ENCODE results near the gene UBE2QL1. TPM values are rescaled to one million over a fixed set of nuclear protein-coding genes. Genes with fewer than 3 reads are reported as not detected.

The UBE2QL1 gene
- total RNA-seq, 2 experiments from 2014 or later: not detected

DNA sequence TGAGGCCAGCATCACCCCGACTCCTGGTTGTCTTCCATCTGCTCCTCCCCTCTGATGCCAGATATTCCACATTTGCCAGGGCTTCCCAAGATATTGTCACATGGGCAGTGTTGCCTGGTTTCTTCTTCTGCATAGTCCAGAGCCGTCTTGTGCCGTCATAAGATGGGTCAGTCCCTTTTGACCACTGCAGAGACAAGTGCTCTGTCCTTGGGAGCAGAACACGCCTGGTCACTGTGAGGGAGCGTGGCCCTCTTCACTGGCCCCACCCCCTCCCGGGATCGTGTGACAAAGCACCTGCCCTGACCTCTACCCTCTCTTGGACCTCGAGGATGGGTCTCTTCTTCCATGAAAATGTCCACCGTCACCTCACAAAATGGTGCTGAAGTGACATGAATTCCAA lies 41.6 kb downstream of the UBE2QL1 start:
- intact Hi-C loops (cut with micrococcal nuclease): loop anchor here (10.0 kb wide), 2 partner anchors 245 to 1385 kb away; no protein-coding TSS in a partner anchor

DNA sequence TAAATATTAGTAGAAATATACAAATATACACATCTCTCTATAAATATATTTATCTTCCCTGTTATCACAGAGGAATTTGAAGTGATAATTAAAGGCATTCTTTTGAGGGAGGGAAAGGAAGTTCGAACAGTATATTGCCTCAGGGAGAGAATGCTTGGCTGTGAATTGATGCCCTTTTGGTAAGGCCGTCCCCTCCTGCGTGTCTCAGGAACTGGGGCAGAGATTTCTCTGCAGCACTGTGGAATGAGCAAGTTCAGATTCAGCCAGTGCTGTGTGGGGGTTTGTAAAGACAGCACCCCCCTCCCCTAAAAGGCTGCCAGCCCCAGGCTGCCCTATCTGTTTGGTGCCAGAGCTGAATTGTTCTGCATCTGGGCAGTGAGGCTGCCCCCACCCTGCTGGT lies 42.0 kb downstream of the UBE2QL1 start:
- ChIA-PET CTCF (interaction anchor here (0.8 kb wide), 1 partner anchor 122 kb away, joined by 3 read pairs; no protein-coding TSS in a partner anchor), POLR2A (no interaction called here)
- Mint-ChIP-seq H3K4me3 (no peak overlapping the region), H3K9me3 (no peaks in the 10 kb centered on the region), H3K27me3 (peaks cover 51% of the 10 kb centered on the region), H3K27ac (no peak overlapping the region), H3K36me3 (no peaks in the 10 kb centered on the region), H3K4me1 (ENCODE audit: low read depth) (no peaks in the 10 kb centered on the region)
- intact Hi-C loops (cut with micrococcal nuclease): loop anchor here (10.0 kb wide), 2 partner anchors 244 to 1384 kb away; no protein-coding TSS in a partner anchor
- DNase-seq: no peak

More for the DNA sequence above, 41.6 kb downstream of the UBE2QL1 start:
- no peaks in the 10 kb centered on the region for H3K36me3 Mint-ChIP-seq
- ChIA-PET POLR2A (no interaction called here), CTCF (no interaction called here)
- no peaks in the 10 kb centered on the region for H3K4me1 Mint-ChIP-seq (ENCODE audit: low read depth)
- H3K4me3 Mint-ChIP-seq: no peak overlapping the region
- no peak for DNase-seq
- peaks cover 55% of the 10 kb centered on the region for H3K27me3 Mint-ChIP-seq
- H3K9me3 Mint-ChIP-seq: no peaks in the 10 kb centered on the region
- H3K27ac Mint-ChIP-seq: no peak overlapping the region

DNA sequence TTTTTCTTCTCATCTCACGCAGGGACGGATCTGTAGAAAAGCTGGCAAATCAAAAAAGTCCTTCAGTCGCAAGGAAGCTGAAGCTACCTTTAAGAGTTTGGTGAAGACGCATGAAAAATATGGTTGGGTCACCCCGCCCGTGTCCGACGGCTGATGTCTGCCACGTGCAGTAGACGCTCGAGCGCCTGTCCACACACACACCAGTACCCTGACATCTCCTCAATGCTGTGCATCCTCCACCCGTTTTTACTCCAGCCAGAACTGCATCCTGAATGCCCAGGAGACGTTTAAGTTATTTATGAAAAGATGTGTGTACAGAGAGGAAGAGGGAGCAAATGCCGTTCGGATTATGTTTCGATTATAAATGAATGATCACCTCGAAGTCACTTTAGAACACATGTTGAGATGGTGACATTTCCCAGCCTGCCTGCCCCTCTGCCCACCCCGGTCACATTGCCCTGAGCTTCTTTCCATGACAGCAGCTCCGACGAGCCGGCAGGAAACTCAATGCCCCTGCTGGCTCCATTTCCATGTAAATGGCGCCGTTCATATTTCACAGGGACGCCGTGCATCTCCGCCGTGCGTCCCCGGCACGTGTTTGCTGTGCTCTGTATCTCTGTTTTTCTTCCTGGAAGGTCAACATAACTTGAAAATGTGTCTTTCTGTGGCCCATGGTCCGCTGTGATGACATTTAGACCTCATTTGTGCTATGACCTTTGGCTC lies 42.7 kb downstream of the UBE2QL1 start:
- Mint-ChIP-seq H3K9me3 (no peaks in the 10 kb centered on the region), H3K27ac (no peak overlapping the region), H3K4me3 (no peak overlapping the region), H3K27me3 (peaks cover 49% of the 10 kb centered on the region), H3K4me1 (ENCODE audit: low read depth) (peaks cover 6% of the 10 kb centered on the region), H3K36me3 (no peaks in the 10 kb centered on the region)
- no peak for DNase-seq
- ChIA-PET POLR2A (no interaction called here), CTCF (interaction anchor here (0.8 kb wide), 1 partner anchor 122 kb away, joined by 3 read pairs; no protein-coding TSS in a partner anchor)
- intact Hi-C loops (cut with micrococcal nuclease): loop anchor here (10.0 kb wide), 2 partner anchors 243 to 1383 kb away; no protein-coding TSS in a partner anchor

DNA sequence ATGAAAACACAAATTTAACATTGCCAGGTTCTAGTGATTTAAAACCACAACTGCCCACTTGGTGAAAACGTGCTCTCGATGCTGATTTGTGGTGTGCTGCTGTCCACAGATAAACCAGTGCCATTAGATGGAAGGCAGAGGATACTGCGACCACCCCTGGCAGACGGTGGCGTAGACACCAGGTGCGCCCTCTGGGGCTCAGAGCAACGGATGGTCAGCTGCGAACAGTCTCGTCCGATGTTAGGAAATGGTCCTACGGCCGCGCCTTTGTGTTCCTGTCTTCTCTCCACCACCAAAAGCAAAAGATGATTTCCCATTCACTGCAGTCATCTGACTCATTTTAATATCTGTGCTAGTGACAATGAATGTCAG lies 43.2 kb downstream of the UBE2QL1 start:
- intact Hi-C loops (cut with micrococcal nuclease): loop anchor here (10.0 kb wide), 2 partner anchors 243 to 1383 kb away; no protein-coding TSS in a partner anchor

DNA sequence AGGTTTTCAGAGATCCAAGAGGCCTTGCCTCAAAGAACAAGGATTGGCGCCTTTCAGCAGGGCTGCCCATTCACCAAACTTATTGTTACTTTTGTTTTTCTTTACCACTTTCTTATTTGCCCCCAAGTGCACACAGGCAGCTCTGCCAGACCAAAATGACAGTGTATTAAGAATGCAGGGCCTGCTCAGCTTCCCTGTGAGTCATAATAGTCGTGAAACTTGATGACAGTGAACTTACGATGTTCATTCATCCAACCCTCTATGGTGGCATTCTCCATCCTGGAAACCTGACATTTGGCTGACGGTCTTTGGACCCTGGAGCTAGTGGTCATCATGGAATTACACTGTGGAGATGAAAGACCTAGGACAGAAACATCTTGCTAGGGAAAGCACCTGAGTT lies 44.3 kb downstream of the UBE2QL1 start:
- Mint-ChIP-seq H3K4me1 (ENCODE audit: low read depth) (peaks cover 11% of the 10 kb centered on the region), H3K27me3 (peaks cover 41% of the 10 kb centered on the region), H3K9me3 (no peaks in the 10 kb centered on the region), H3K4me3 (no peak overlapping the region), H3K36me3 (no peaks in the 10 kb centered on the region), H3K27ac (no peak overlapping the region)
- POLR2A ChIA-PET: no interaction called here
- DNase-seq: no peak
- CTCF ChIA-PET: interaction anchor here (1.7 kb wide), 1 partner anchor 9 kb away, joined by 4 read pairs; no protein-coding TSS in a partner anchor
- intact Hi-C loops (cut with micrococcal nuclease): loop anchor here (10.0 kb wide), 2 partner anchors 242 to 1382 kb away; no protein-coding TSS in a partner anchor

More for the DNA sequence above, 43.2 kb downstream of the UBE2QL1 start:
- CTCF ChIA-PET: no interaction called here
- POLR2A ChIA-PET: no interaction called here
- no peak overlapping the region for H3K27ac Mint-ChIP-seq
- peaks cover 11% of the 10 kb centered on the region for H3K4me1 Mint-ChIP-seq (ENCODE audit: low read depth)
- no peak for DNase-seq
- no peaks in the 10 kb centered on the region for H3K36me3 Mint-ChIP-seq
- no peak overlapping the region for H3K4me3 Mint-ChIP-seq
- H3K9me3 Mint-ChIP-seq: no peaks in the 10 kb centered on the region
- H3K27me3 Mint-ChIP-seq: peaks cover 44% of the 10 kb centered on the region

DNA sequence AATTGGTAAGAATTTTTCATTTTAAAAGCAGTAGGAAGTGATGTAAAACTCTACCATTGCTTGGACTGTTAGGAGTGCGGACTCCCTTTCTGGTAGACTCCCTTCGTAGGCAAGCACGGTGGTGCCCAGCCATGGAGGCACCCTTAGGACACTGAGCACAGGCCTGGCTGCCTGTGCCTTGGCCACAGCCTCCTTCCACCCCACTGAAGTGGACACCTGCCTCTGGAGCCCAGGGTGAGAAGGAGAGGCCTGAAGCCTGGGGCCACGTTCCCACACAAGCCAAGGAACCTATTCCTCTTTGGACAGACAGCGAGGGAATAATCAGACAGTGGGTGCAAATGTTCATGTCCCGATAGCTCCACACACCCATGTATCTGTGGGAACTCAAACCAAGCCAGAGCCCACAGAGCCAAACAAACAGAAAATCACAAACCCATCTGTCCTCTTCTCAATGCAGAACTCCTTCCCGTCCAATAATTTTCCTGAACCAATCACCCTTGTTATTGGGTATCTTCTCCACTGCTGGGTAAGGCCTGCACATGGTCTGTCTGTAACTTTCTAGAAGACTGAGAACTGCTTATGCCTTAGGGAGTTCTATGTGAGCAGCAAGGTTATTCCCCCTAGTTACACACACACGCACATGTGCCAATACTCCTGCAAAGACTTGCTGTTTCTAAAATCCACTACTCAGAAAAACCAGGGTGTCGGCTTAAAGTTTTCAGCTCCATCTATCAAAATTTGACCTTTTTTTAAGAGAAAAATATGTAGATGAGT lies 45.2 kb downstream of the UBE2QL1 start:
- ChIA-PET CTCF (interaction anchor here (1.7 kb wide), 1 partner anchor 10 kb away, joined by 4 read pairs; no protein-coding TSS in a partner anchor), POLR2A (no interaction called here)
- peaks cover 11% of the 10 kb centered on the region for H3K4me1 Mint-ChIP-seq (ENCODE audit: low read depth)
- H3K27ac Mint-ChIP-seq: no peak overlapping the region
- H3K4me3 Mint-ChIP-seq: no peak overlapping the region
- DNase-seq: no peak
- no peaks in the 10 kb centered on the region for H3K9me3 Mint-ChIP-seq
- no peaks in the 10 kb centered on the region for H3K36me3 Mint-ChIP-seq
- H3K27me3 Mint-ChIP-seq: peaks cover 35% of the 10 kb centered on the region
- intact Hi-C loops (cut with micrococcal nuclease): loop anchor here (10.0 kb wide), 2 partner anchors 241 to 1381 kb away; no protein-coding TSS in a partner anchor

GRCh38 chr5:6494939-6495338 lies 46.3 kb downstream of the UBE2QL1 start:
- Mint-ChIP-seq H3K27me3 (peaks cover 27% of the 10 kb centered on the region), H3K4me3 (no peak overlapping the region), H3K27ac (no peak overlapping the region), H3K9me3 (no peaks in the 10 kb centered on the region), H3K36me3 (no peaks in the 10 kb centered on the region), H3K4me1 (ENCODE audit: low read depth) (peaks cover 12% of the 10 kb centered on the region)
- POLR2A ChIA-PET: no interaction called here
- DNase-seq: no peak
- CTCF ChIA-PET: no interaction called here
- intact Hi-C loops (cut with micrococcal nuclease): loop anchor here (10.0 kb wide), 2 partner anchors 240 to 1380 kb away; no protein-coding TSS in a partner anchor

- H3K27ac Mint-ChIP-seq: no peak overlapping the region
- H3K9me3 Mint-ChIP-seq: no peaks in the 10 kb centered on the region
- no peak overlapping the region for H3K4me3 Mint-ChIP-seq
- POLR2A ChIA-PET: no interaction called here
- H3K4me1 Mint-ChIP-seq (ENCODE audit: low read depth): peaks cover 12% of the 10 kb centered on the region
- CTCF ChIA-PET: no interaction called here
- no peaks in the 10 kb centered on the region for H3K36me3 Mint-ChIP-seq
- H3K27me3 Mint-ChIP-seq: peaks cover 23% of the 10 kb centered on the region
- no peak for DNase-seq
- intact Hi-C loops (cut with micrococcal nuclease): loop anchor here (1.0 to 10.0 kb wide), 5 partner anchors 11 to 1379 kb away; partner anchors contain the start of gene MED10
Measured at GRCh38 chr5:6495433-6496206, 47.0 kb downstream of the UBE2QL1 start.

GRCh38 chr5:6496207-6496584 lies 47.5 kb downstream of the UBE2QL1 start:
- ChIA-PET POLR2A (no interaction called here), CTCF (no interaction called here)
- Mint-ChIP-seq H3K27me3 (peaks cover 20% of the 10 kb centered on the region), H3K4me1 (ENCODE audit: low read depth) (peaks cover 12% of the 10 kb centered on the region), H3K4me3 (no peak overlapping the region), H3K36me3 (no peaks in the 10 kb centered on the region), H3K27ac (no peak overlapping the region), H3K9me3 (no peaks in the 10 kb centered on the region)
- DNase-seq: peak; percentile 53
- intact Hi-C loops (cut with micrococcal nuclease): loop anchor here (1.0 to 10.0 kb wide), 5 partner anchors 12 to 1379 kb away; partner anchors contain the start of gene MED10

DNA sequence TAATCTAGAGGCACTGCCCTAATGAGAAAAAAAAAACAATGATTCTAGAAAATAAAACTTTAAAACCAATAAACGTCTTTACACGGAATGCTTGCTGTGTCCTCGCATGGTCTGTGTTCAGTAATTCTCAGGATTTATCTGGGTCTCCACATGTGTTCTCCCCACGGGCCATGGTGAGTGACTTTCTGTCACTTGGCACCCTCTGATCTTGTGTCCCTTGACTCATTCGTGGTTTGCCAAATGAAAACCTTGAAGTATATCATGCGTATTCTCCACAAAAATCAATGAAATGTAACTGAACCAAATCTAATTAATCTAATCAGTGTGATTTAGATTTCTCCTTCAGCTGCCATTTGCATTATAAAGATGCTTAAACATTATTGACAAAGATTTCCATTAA lies 48.0 kb downstream of the UBE2QL1 start:
- CTCF ChIA-PET: no interaction called here
- Mint-ChIP-seq H3K9me3 (no peaks in the 10 kb centered on the region), H3K27me3 (peaks cover 15% of the 10 kb centered on the region), H3K4me1 (ENCODE audit: low read depth) (peaks cover 12% of the 10 kb centered on the region), H3K27ac (no peak overlapping the region), H3K36me3 (no peaks in the 10 kb centered on the region), H3K4me3 (no peak overlapping the region)
- POLR2A ChIA-PET: no interaction called here
- DNase-seq: no peak
- intact Hi-C loops (cut with micrococcal nuclease): loop anchor here (1.0 to 10.0 kb wide), 5 partner anchors 12 to 1378 kb away; partner anchors contain the start of gene MED10

- Mint-ChIP-seq H3K27me3 (peaks cover 10% of the 10 kb centered on the region), H3K4me1 (ENCODE audit: low read depth) (peaks cover 12% of the 10 kb centered on the region), H3K4me3 (no peak overlapping the region), H3K9me3 (no peaks in the 10 kb centered on the region), H3K36me3 (no peaks in the 10 kb centered on the region), H3K27ac (no peak overlapping the region)
- ChIA-PET CTCF (no interaction called here), POLR2A (no interaction called here)
- intact Hi-C loops (cut with micrococcal nuclease): loop anchor here (2.0 to 10.0 kb wide), 3 partner anchors 118 to 1378 kb away; partner anchors contain the start of gene MED10
- peak; percentile 15 for DNase-seq
Measured at GRCh38 chr5:6497262-6497661, 48.6 kb downstream of the UBE2QL1 start.

Data from activated CD4-positive, alpha-beta memory T cell treated with anti-CD3 and anti-CD28 coated beads for 36 hours (primary cell).